ENCODE measurements around the gene NBL1.

Gene NBL1

GRCh38 chr1:19685994-19686393, 41.9 kb downstream of the NBL1 start:
- no peak overlapping the region for H3K27ac ChIP-seq
- TF ChIP-seq CTCF (conservative IDR thresholded peaks at IDR 0.05), result no peak

- TF ChIP-seq CTCF (conservative IDR thresholded peaks at IDR 0.05), result no peak
These were observed 43.3 kb downstream of the NBL1 start for GRCh38 chr1:19687414-19687813.

GRCh38 chr1:19688041-19688842, 44.1 kb downstream of the NBL1 start:
- TF ChIP-seq CTCF (conservative IDR thresholded peaks at IDR 0.05), result no peak
- no peak overlapping the region for H3K27ac ChIP-seq

More at GRCh38 chr1:19687414-19687813, 43.3 kb downstream of the NBL1 start:
- H3K27ac ChIP-seq, result no peak overlapping the region

- TF ChIP-seq CTCF (conservative IDR thresholded peaks at IDR 0.05), result no peak
- no peak overlapping the region for H3K27ac ChIP-seq
These were observed 45.1 kb downstream of the NBL1 start for GRCh38 chr1:19689085-19689757.

- no peak for TF ChIP-seq CTCF (conservative IDR thresholded peaks at IDR 0.05)
- H3K27ac ChIP-seq, result no peak overlapping the region
These were observed 45.7 kb downstream of the NBL1 start for GRCh38 chr1:19689856-19690255.

- H3K27ac ChIP-seq, result no peak overlapping the region
- TF ChIP-seq CTCF (conservative IDR thresholded peaks at IDR 0.05), result no peak
These were observed 46.2 kb downstream of the NBL1 start for GRCh38 chr1:19690342-19690741.

GRCh38 chr1:19694298-19694697, 50.2 kb downstream of the NBL1 start:
- no peak overlapping the region for H3K27ac ChIP-seq
- TF ChIP-seq CTCF (conservative IDR thresholded peaks at IDR 0.05), result no peak
